GM19395 (cell line): Measurements from ENCODE around the gene NDRG4.

Experiments
- ATAC-seq: cut with Tn5 transposase; IDR thresholded peaks from one replicate; pipeline ENCODE4 v1.9.1; 2021; ENCODE audit warnings: mild to moderate bottlenecking, moderate library complexity; ENCODE audit not compliant: unreplicated experiment

Gene NDRG4

DNA sequence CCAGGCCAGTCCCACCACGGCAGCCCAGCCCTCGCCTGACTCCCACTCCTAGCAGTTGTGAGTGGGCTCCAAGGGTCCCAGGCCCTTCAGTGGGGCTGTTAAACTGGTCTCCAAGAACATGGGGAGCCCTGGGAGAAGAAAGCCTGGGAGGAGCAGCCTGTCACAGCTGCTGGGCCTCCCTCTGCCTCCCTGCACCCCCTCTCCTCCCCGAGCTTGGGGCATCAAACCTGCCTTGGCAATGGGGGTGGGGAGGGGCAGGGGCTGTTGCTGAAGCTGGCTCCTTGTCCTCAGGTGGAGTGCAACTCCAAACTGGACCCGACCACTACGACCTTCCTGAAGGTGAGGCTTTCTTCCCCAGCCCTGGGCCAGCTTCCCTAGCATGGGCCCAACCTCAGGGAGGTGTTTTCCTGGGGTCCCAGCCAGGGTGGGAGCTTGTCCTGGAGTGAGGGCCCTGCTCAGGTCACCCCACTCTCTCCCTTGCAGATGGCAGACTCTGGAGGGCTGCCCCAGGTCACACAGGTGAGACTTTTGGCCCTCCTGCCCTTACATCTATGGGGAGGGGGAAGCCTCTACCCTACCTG lies 8.8 kb downstream of the NDRG4 start:
- no peak for ATAC-seq

GRCh38 chr16:58509256-58510096 lies 9.5 kb downstream of the NDRG4 start:
- ATAC-seq = no peak

DNA sequence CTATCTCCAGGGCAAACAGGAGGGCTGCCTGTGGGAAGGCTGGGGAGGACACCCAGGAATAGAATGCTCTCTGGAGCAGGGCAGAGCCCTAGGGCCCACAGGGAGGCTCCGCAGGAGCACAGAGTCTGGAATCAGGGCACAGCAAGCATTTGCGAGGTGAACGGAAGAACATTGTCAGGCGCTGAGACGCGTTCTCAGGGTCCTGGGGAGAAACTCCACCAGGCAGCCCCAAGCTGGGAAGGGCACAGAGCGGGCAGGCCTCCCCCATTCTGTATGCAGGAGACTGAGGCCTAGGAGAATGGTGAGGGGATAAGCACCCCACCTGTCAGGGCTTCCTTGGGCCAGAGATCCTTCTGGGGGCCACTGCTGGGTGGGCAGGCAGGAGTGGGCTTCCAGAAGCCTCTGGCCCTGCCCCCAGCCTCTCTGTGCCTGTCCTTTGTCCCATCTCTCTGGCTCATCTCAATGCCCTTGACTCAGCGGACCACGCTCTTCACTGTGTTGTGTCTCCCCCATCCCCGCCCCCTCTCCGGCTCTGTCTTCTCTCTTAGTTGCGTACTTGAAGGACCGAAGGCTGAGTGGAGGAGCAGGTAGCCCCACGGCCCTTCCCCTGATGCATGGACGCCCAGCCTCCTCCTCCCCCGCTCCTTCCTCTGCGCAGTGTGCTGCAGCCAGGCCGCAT lies 10.3 kb downstream of the NDRG4 start:
- no peak for ATAC-seq

- ATAC-seq = no peak
These were observed 11.1 kb downstream of the NDRG4 start for GRCh38 chr16:58510776-58511628.

DNA sequence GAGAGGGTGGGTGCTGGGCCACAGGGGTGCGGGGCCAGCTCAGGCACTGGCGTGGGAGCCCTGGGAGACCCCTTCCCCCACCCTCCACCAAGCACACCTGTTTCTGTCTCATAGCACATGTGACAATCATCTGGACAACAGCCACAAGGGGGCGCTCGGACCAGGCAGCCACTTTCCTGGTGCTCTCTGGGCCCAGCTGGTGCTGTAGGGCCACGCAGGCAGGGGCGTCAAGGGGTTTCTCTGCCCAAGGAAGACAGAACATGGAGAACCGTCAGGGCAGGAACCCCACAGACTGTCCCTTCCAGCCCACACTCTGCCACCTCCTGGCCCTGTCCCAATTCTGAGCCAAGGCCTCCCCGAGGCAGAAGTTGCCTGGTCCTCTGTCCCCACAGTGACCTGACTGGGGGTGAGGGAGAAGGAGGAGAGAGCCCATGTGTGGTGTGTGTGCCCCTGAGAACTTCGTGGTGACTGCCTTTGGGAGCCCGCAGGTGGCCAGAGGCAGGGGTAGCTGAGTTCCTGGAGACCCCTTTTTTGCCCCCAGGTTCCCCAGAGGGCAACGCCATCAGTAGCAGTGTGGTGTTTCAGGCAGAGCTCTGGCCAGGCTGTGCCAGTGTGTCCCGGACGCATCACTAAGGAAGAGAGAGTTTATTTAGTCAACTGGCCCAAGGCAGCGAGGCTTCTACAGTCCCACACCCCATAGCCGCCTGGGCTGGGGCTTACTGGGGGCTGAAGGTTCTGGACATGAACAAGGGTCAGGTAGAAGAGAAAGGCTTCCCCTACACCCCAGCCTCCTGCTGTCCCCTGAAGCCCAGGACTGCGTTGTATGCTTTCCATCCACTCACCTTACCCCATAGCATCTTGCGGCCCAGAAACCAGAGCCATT lies 12.2 kb downstream of the NDRG4 start:
- ATAC-seq = peak; percentile 42

DNA sequence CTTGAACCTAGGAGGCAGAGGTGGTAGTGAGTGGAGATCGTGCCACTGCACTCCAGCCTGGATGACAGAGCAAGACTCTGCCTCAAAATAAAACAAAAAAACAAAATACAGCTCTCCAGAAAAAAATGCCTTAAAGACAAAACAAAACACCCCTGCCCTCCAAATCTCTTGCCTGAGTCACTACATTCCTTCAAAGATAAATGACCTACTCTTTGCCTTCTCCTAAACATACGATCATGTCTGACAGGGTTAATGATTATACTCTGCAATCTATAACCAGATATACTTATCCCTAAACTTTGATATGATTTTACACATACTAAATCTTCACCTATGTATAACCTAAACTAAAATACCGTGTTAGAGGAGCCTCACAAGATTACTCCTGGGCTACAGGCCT lies 13.9 kb downstream of the NDRG4 start:
- no peak for ATAC-seq

DNA sequence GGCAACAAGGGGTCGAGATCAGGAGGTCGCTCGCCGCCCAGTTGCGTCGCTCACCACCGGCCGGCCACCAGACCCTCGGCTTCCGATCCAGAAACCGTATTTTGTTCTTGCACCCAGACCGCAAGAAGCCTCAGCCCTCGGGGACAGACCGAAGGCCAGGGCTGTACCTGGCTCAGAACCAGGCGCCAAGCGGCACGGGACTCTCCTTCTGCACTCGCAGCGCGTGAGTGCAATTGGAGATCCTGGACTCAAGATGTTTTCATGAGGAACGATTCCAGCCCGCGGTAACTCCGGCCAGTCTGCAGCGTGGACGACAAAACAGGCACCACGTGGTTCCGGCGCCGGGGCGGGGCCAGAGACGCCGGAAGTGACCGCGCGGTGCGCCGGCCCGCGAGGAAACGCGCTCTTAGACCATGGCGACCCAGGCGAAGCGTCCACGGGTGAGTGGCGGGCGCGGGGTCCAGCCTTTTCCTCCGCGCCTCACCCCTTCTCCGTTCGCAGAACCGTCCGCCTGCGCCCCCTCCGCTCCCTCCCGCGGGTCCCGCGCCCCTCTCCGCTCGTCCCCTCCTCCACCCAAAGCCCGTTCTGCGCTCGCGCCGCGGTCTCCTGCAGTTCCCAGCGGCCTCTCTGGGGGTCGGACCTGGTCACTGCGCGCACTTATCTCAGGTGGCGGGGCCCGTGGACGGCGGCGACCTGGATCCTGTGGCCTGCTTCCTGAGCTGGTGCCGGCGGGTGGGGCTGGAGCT lies 15.4 kb downstream of the NDRG4 start, which contains the start of gene SETD6:
Gene SETD6 (plus strand): TSS at position 393 of the 746 bp plus-strand sequence. CDS start 21 bp downstream, at position 414.
- ATAC-seq = peak; percentile 74

DNA sequence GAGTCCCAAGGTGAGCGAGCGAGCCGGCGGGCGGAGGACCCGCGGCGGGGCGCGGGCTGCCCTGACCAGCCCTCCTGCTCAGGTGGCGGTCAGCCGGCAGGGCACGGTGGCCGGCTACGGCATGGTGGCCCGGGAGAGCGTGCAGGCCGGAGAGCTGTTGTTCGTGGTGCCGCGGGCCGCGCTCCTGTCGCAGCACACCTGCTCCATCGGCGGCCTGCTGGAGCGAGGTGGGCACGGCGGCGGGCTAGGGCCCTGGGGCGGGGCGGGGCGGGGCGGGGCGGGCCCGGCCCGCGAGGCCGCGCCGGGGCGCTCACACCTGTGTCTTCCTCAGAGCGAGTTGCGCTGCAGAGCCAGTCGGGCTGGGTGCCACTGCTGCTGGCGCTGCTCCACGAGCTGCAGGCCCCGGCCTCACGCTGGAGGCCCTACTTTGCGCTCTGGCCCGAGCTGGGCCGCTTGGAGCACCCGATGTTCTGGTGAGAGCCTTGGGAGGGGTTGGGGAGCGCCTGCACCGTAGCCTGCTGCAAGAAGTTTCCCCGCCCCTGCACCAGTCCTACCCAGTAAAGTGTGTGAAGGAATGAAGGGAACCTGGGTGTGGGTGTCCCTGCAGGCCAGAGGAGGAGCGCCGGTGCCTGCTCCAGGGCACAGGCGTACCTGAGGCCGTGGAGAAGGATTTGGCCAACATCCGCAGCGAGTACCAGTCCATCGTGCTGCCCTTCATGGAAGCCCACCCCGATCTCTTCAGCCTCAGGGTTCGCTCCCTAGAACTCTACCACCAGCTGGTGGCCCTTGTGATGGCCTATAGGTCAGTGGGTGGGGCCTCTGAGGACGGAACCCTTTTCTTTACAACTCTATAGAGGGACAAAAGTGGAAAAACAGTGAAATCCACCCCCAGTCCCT lies 16.2 kb downstream of the NDRG4 start:
- ATAC-seq = peak; percentile 41

- no peak for ATAC-seq
These were observed 16.8 kb downstream of the NDRG4 start for GRCh38 chr16:58516768-58517107.

GRCh38 chr16:58518083-58518979 lies 18.4 kb downstream of the NDRG4 start:
- peak; percentile 48 for ATAC-seq

DNA sequence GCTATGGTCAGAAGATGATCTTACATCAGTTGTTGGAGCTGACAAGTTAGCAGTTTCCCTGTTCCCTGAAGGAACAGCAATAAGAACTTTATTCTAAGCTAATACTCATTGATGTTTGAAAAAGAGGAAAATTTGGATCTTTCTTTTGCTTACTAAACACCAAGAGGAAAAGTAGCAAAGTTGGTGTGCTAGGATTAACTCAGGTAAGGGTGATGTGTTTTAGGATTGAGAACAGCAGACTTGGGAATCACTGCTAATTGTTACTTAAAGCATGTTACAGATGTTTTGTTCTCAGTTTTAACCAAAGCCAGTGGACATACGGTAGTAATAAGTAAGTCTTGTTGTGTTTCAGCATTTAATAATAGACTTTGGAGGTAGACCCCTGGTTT lies 19.0 kb downstream of the NDRG4 start:
- no peak for ATAC-seq

DNA sequence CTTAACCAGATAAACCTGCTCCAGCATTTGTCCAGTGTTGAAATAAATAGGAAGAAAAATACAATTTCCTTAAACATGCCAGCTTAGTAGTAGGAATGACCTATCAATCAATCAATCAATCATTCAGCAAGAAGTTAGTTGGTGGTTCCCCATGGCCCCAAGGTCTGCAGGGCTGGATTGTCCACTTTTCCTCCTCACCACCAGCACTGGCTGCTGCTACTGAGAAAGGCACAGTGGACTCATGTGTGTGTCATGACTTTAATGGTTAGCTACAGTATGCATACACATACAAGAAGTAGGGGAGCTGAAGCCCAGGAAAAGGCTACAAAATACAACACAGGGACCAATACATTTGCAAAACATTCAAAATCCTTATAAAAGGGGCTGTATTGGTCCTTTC lies 19.8 kb downstream of the NDRG4 start:
- ATAC-seq = no peak

- ATAC-seq = no peak
These were observed 30.2 kb downstream of the NDRG4 start for GRCh38 chr16:58530179-58530578.

GRCh38 chr16:58532414-58532813 lies 32.5 kb downstream of the NDRG4 start:
- ATAC-seq = no peak

- no peak for ATAC-seq
These were observed 34.0 kb downstream of the NDRG4 start for GRCh38 chr16:58533751-58534470.

GRCh38 chr16:58535100-58535499 lies 35.2 kb downstream of the NDRG4 start:
- ATAC-seq = no peak

DNA sequence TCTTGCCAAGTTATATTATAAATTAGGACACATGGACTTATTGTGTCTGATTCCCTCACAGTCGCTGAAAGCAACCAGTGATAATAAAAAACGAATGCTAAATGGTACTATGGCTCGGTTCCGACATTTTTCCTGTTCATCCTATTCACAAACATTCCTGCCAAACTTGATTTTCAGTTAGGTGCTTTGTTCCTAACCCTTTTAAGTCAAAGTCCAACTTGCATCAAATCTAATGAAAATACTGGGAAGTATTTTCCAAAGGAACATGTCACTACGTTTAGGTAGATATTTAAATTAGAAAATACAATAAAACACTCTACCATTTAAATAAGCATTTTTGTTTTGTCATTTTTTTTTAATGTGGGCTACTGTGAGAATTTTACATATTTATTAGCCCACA lies 36.3 kb downstream of the NDRG4 start:
- no peak for ATAC-seq
